Measurements from ENCODE around the gene SLCO2A1.
"Not testable (repeated sequence)": the region's sequence is repeated elsewhere in the genome, so short reads cannot be mapped to it uniquely, and the experiment has no call there.

Gene SLCO2A1

GRCh38 chr3:134029734-134030378 lies at the start of gene SLCO2A1:
Gene SLCO2A1 (minus strand): TSS chr3:134029925. CDS start chr3:134029802, 123 bp downstream.
- no peak for DNase-seq

- DNase-seq, result no peak
Observed at GRCh38 chr3:134079111-134079547, 49.4 kb upstream of the SLCO2A1 start.

GRCh38 chr3:134078169-134078831 lies 48.6 kb upstream of the SLCO2A1 start:
- DNase-seq, result no peak

GRCh38 chr3:134077649-134078161 lies 48.0 kb upstream of the SLCO2A1 start:
- no peak for DNase-seq

GRCh38 chr3:134076851-134077250 lies 47.1 kb upstream of the SLCO2A1 start:
- DNase-seq, result no peak

GRCh38 chr3:134075846-134076245 lies 46.1 kb upstream of the SLCO2A1 start:
- DNase-seq, result no peak

GRCh38 chr3:134075568-134075825 lies 45.8 kb upstream of the SLCO2A1 start:
- no peak for DNase-seq

GRCh38 chr3:134074790-134075567 lies 45.3 kb upstream of the SLCO2A1 start:
- DNase-seq, result no peak

GRCh38 chr3:134074001-134074789 lies 44.5 kb upstream of the SLCO2A1 start:
- no peak for DNase-seq

- DNase-seq, result no peak
Observed at GRCh38 chr3:134073583-134073945, 43.8 kb upstream of the SLCO2A1 start.

- no peak for DNase-seq
Observed at GRCh38 chr3:134072881-134073582, 43.3 kb upstream of the SLCO2A1 start.

GRCh38 chr3:134070281-134070680 lies 40.6 kb upstream of the SLCO2A1 start:
- DNase-seq, result not testable (repeated sequence)

- DNase-seq, result no peak
Observed at GRCh38 chr3:134068429-134068828, 38.7 kb upstream of the SLCO2A1 start.

GRCh38 chr3:134067531-134068161 lies 37.9 kb upstream of the SLCO2A1 start:
- no peak for DNase-seq

GRCh38 chr3:134066651-134067530 lies 37.2 kb upstream of the SLCO2A1 start:
- no peak for DNase-seq

- DNase-seq, result no peak
Observed at GRCh38 chr3:134066158-134066541, 36.4 kb upstream of the SLCO2A1 start.

- no peak for DNase-seq
Observed at GRCh38 chr3:134065252-134066157, 35.8 kb upstream of the SLCO2A1 start.

- DNase-seq, result no peak
Observed at GRCh38 chr3:134064081-134064480, 34.4 kb upstream of the SLCO2A1 start.

GRCh38 chr3:134061401-134061800 lies 31.7 kb upstream of the SLCO2A1 start:
- no peak for DNase-seq

Measured in activated naive CD4-positive, alpha-beta T cell (primary cell).